GM18870 (cell line): ENCODE results near the gene HTR1B.
A peak's percentile ranks its signal among the peaks of the same experiment; 100 is the strongest.

ENCODE experiments used
- ATAC-seq: cut with Tn5 transposase; IDR thresholded peaks from one replicate; pipeline ENCODE4 v1.9.1; 2021; ENCODE audit warnings: moderate library complexity; ENCODE audit not compliant: unreplicated experiment

Gene HTR1B

GRCh38 chr6:77463308-77463860 is at the start of gene HTR1B:
TSS of gene HTR1B (minus strand) at chr6:77463491. CDS start at chr6:77463403, 88 bp downstream.
- ATAC-seq = no peak

DNA sequence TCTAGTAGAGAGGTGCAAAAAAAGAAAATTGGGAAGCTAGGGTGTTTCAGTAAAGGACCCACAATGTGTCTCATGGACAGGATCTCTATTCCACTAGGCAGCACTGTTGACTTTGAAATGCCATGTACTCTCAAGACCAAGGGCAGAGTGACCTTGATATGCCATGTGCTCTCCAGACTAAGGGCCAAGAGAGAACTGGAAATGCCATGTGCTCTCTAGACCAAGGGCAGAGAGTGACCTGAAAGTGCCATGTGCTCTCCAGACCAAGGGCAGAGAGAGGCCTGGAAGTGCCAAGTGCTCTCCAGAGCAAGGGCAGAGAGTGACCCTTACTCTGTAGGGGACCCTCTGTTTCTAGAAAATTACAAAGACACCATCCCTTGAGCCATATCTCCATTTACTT is 49.3 kb upstream of the HTR1B start:
- ATAC-seq = no peak

DNA sequence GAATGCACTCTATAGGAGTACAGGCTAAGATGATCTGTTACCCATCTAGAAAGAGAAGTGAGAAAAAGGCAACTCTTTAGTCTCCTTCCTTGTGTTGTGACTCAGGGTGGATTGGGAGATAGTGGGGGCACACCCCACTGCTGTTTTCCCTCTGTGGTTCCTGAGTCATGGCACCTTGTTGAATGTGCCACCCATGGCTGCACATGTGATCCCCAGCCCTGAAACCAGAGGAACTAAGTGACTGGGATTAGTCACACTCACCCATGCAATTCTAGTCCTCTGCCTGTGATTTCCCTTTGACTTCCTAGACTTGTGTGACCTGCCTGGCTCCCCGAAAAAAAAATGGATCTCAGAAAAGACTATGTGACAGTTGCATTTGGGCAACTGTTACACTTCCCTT is 48.6 kb upstream of the HTR1B start:
- ATAC-seq = no peak

GRCh38 chr6:77502981-77503380 is 39.7 kb upstream of the HTR1B start:
- ATAC-seq = no peak

- no peak for ATAC-seq
Observed at GRCh38 chr6:77492530-77492929, 29.2 kb upstream of the HTR1B start.

GRCh38 chr6:77487808-77488425 is 24.6 kb upstream of the HTR1B start:
- ATAC-seq = no peak

GRCh38 chr6:77482981-77483380 is 19.7 kb upstream of the HTR1B start:
- no peak for ATAC-seq

DNA sequence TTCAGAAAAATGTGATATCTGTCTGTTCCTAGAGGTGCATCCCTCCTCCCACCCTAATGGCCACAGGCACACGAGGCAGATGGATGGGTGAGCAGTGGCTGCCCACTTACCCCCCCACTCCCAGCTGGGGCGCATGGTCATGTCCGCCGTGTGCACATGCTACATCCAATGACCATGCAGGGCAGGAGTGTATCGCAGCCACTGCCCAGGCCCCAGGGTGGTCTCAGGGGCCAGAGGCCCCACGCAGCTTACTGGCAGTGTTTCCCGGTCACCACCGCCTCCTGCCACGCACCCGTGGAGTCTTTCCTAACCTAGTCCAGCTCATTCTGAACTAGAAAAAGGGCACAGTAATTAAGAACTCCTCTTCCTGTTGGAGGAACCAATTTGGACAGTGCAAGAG is 11.7 kb upstream of the HTR1B start:
- no peak for ATAC-seq

DNA sequence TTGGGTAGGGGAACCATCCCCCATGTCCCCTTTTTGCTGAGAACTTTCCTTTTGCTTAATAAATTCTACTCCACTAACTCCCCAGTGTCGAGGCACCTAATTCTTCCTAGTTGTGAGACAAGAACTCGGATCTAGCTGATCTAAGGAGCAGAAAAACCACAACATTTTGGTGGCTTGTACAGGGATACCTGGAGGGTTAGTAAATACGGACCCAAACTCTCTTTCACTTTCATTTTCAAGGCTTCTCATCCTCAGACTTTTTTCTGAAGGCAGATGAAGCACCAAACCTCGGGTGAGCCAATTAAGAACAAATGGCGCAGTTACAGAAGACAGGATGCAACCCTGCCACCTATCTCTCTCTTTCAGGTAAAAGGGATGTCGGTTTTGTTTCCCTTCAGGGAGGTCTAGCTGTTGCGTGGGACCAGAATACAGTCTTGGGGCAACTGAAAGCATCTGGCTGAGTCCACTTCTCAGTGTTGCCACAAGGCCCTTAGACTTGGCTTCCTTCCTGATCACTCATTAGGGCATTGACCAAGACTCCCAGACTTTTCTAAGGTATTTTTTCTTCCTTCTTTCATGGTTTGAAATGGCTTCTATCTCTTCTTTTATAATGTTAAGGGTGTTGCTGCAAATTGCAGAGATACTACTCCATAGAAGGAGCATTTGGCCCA is 11.1 kb upstream of the HTR1B start:
- no peak for ATAC-seq

DNA sequence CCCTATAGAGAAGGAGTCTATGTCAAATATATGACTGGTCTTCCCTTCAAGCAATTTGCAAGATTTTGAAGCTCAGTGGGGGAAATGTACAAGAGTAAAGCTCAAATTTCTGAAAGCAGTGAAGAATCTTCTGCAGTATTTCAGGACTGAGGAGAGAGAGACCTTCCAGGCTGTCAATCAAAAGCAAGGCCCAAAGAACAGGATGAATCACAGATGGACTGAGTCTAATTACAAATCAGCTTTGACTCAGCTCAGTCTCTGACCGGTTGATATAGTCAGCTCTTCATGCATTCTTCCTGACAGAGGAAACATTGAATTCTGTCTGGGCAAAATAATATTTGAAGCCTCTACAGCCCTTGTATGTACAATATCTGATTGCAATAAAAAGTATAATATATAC is 7.7 kb upstream of the HTR1B start:
- no peak for ATAC-seq

GRCh38 chr6:77468939-77469338 is 5.6 kb upstream of the HTR1B start:
- ATAC-seq = no peak

DNA sequence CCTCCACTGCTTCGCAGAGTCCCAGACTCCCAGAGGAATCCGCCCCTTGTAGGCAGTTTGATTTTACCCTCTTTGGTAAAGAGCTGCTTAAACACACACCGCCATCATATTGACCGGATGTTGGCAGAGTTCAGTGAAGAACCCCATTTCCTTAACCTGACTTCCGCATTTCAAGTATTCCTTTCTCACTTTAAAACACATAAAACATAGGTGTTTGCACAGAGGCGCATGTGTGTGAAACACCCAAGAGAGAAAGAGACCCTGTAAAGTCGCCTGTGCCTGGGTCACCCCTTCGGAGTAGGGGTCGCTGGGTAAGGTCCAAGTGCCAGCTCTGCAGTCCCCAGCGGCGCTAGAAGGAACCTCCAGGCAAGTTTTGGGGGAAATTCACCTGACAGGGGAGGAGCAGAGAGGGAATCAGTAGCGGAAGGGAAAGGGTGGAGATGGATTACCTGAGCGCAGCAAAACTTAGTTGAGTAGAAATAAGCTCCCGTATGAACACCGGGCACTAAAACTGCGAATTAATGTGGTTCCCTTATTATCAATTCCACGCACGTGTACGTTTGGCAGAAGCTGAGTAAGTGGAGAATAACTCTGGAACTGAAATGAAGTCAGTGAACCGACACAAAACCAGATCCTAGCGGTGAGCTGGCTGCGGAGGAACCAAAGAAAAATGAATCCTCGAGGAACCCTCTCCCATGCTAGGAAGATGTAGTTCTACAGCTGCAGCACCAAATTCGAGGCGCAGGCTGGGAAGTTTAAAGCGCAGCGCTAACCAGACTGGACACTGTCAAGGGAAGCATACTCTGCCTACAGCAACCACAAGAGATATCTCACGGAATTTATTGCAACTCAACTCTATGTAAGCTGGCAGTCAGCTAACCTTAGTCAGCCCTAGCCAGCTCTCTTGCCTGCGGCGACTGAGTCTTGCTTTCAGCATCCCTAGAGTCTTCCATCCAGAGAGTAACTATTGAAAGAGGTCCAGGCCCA is 3.5 kb upstream of the HTR1B start:
- ATAC-seq = peak; percentile 60

DNA sequence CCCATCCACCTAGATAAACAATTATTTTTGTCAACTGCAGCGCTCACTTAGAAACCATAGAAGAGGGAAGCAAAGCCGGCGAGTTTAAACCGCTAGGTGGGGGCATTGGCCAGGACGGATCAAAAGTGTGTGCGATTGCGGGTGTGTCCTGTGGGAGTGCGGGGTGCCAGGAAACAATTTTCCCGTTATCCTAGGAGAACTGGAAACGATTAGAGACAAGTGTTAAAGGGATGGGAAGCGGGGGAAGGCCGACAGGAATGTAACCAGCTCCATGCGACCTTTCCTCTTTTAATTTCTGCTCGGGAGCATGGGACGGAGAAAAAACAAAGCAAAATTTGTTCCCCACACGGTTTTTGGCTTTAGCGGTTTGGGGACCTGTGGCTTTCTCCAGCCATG is 2.8 kb upstream of the HTR1B start:
- peak; percentile 89 for ATAC-seq

DNA sequence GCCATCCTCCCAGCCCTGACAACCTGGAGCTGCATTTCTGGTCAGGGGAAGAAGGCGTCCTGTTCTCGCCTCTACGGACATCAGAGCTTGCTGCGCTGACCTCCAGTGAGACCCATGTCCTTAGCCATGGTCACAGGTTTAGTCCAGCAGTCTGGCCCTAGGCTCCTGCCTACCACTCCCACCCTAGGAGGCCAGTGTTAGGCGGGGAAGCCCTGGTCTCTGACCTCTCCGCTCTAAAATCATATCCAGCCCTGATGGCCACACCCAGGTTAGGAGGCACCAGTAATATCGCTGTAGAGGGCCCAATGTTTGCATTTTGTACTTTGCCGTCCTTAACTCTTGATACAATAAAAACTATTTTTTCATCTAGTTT is 1.2 kb upstream of the HTR1B start:
- ATAC-seq = no peak

DNA sequence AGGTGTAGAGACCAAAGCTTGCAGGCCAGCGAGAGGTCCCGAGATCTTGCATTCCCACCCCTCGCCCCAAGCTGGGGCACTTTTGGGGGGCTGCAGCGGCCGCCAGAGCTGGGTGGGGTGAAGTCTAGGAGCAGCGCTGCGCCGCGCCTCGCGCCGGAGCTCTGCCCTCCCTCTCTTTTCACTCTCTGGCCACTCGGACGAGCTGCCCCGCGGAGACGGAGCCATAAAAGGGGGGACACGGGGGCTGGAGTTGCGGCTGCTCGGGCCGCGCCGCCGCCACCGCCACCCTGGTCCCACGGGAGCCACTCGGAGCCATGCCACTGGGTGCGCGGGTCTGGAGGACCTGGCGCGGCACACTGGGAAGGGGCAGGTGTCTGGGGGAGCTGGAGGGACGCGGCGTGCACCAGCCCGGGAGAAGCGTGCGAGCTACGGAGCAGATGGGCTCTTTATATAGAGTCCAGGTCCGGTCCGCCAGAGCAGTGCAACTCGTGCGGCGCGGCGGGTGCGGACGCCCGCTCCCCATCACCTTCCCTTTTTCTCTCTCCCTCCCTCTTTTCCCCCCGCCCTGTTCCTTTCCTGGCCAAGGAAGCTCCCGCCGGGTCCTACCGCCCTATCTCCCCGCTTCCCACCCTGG is 687 bp upstream of the HTR1B start:
- ATAC-seq = no peak

DNA sequence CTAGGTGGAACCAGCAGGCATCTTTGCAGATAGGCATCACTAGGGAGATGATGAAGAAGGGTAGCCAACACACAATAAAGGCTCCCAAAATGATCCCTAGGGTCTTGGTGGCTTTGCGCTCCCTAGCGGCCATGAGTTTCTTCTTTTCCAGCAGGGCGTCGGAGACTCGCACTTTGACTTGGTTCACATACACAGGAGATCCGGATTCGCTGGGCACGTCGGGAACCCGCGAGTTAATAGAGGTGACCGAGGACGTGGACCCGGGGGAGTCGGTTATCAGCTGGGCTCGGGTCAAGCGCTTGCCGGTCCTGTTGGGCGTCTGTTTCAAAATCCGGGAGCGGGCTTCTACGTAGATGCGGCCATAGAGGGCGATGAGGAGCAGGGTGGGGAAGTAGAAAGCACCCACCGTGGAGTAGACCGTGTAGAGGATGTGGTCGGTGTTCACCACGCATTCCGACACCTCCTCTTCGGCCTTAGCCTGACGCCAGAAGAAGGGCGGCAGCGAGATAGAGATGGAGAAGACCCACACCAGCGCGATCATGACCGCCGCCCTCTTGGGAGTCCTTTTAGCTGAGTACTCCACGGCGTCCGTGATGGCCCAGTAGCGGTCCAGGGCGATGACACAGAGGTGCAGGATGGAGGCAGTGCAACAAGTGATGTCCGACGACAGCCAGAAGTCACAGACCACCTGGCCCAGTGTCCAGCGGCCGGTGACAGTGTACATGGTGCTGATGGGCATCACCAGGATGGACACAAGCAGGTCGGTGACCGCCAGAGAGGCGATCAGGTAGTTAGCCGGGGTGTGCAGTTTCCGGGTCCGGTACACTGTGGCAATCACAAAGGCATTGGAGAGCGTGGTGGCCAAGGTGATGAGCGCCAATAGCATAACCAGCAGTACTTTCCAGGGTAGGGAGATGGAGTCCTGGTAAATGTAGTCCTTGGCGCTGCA is 658 bp downstream of the HTR1B start:
- no peak for ATAC-seq

DNA sequence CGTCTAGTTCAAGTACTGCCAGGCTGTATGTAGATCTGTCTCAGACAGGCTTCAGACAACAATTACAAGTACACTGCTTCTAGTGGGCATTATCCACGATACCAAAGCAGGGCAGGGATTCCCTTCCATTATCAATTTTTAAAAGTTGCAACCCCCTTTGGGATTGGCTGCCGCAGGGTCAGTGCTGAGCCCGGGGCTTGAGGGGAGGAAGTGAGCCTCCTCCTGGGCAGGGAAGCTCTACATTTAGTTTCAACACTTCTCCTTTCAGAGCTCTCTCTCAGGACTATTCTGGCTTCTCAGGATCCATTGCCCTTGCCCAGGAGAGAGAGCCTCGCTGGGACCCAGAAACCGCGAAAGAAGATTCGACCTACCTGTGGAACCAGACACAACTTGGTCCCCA is 1.5 kb downstream of the HTR1B start:
- ATAC-seq = no peak

DNA sequence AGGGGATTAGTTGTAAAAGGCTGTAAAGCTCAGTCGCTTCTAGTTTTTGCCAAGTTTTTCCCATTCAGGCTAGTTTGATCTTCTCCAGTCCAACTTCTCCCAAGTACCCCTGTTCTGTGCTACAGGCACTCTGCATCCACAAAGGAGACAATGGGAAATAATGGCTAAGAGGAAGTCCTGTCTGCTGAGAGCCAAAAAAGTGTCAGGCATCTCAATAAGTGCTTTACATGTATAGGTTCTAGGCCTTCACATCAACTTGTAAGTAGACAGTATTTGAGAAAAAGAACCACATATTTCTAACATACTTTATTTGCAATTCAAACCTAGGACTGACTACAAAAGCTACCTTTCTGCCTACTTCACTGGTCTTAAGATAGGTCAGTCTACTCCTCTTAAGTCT is 4.9 kb downstream of the HTR1B start:
- no peak for ATAC-seq

- ATAC-seq = peak; percentile 82
Observed at GRCh38 chr6:77457720-77458349, 5.5 kb downstream of the HTR1B start.
